ENCODE data around the gene RNF31.

DNA sequence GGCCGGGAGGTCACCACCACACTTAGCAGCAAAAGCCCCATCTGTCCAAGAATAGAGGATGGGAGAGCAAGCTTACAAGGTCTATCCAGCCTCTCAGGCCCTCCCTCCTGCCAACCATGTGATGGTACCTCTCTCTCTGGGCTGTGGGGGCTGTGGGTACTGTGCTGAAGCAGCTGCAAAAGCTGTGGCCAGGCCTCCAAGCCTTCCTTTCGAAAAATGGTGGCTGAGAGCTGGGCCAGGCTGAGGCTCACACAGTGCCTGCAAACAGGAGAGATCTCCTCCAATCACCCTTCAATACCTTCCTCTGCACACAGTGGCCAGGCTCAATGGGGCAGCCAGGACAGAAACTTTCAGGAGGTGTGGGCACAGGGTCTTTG lies 40.2 kb downstream of the RNF31 start:
- TF ChIP-seq, protein P1, sequence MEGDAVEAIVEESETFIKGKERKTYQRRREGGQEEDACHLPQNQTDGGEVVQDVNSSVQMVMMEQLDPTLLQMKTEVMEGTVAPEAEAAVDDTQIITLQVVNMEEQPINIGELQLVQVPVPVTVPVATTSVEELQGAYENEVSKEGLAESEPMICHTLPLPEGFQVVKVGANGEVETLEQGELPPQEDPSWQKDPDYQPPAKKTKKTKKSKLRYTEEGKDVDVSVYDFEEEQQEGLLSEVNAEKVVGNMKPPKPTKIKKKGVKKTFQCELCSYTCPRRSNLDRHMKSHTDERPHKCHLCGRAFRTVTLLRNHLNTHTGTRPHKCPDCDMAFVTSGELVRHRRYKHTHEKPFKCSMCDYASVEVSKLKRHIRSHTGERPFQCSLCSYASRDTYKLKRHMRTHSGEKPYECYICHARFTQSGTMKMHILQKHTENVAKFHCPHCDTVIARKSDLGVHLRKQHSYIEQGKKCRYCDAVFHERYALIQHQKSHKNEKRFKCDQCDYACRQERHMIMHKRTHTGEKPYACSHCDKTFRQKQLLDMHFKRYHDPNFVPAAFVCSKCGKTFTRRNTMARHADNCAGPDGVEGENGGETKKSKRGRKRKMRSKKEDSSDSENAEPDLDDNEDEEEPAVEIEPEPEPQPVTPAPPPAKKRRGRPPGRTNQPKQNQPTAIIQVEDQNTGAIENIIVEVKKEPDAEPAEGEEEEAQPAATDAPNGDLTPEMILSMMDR (IDR thresholded peaks at IDR 0.05; ENCODE audit: poor library complexity, severe bottlenecking): no peak
- no peak for TF ChIP-seq EP300 (conservative IDR thresholded peaks at IDR 0.05; ENCODE audit: poor library complexity, severe bottlenecking)
- no peak for TF ChIP-seq EZH2 (IDR thresholded peaks at IDR 0.05; ENCODE audit: borderline replicate concordance, insufficient read depth, low read length, poor library complexity, severe bottlenecking)
- no peak for TF ChIP-seq SMC3 (conservative IDR thresholded peaks at IDR 0.05; ENCODE audit: poor library complexity)
- TF ChIP-seq RAD21 (conservative IDR thresholded peaks at IDR 0.05): no peak
- TF ChIP-seq POLR2AphosphoS5 (IDR thresholded peaks at IDR 0.05): no peak

Data from neural cell (in vitro differentiated cells).